BLaER1 treated with 17β-estradiol and CSF1 and Interleukin-3, amounts not matched to agents 10 nM and 100 nM (cell line): Measurements from ENCODE around the gene FOXL3.
A peak's percentile ranks its signal among the peaks of the same experiment; 100 is the strongest.

Experiments
- H3K27ac ChIP-seq, 11 experiments: shearing (Covaris generic); formaldehyde crosslinking; 2 replicates each; pipeline ENCODE4 v1.8.1; 2022
- H3K27me3 ChIP-seq, 11 experiments: shearing (Covaris generic); formaldehyde crosslinking; 2 replicates each; pipeline ENCODE4 v1.8.1; 2022
- H3K36me3 ChIP-seq, 11 experiments: shearing (Covaris generic); formaldehyde crosslinking; 2 replicates each; pipeline ENCODE4 v1.8.1; 2022
- H3K4me1 ChIP-seq, 10 experiments: shearing (Covaris generic); formaldehyde crosslinking; 2 replicates each; pipeline ENCODE4 v1.8.1; 2022
- H3K4me2 ChIP-seq, 11 experiments: shearing (Covaris generic); formaldehyde crosslinking; 2 replicates each; pipeline ENCODE4 v1.8.1; 2022
- H3K4me3 ChIP-seq, 10 experiments: shearing (Covaris generic); formaldehyde crosslinking; 2 replicates each; pipeline ENCODE4 v1.8.1; 2022
- H3K9ac ChIP-seq, 11 experiments: shearing (Covaris generic); formaldehyde crosslinking; 2 replicates each; pipeline ENCODE4 v1.8.1; 2022
- H3K9me3 ChIP-seq, 11 experiments: shearing (Covaris generic); formaldehyde crosslinking; replicated peaks in 1 of 11; 2 replicates each; pipeline ENCODE4 v1.8.1; 2022
- H4K20me1 ChIP-seq, 11 experiments: shearing (Covaris generic); formaldehyde crosslinking; 2 replicates each; pipeline ENCODE4 v1.8.1; 2022
- Cebpa-rat ChIP-seq, 11 experiments: shearing (Covaris generic); IDR thresholded peaks; 2 replicates each; pipeline ENCODE4 v1.8.1; 2022

FOXL3 gene

GRCh38 chr7:338295-339061, 48.5 kb downstream of the FOXL3 start:
- Histone ChIP-seq H3K27me3 (peaks cover 3 to 51% (median 16%) of the 10 kb centered on the region in 11 experiments; a peak in 18 of 22 replicates), H4K20me1 (peaks cover 0 to 11% (median 0%) of the 10 kb centered on the region in 11 experiments; a peak in 1 of 22 replicates), H3K36me3 (no peaks in the 10 kb centered on the region), H3K4me3 (no peak overlapping the region), H3K9ac (peak overlapping the region in 2 of 11 experiments; percentile 19 to 22; a peak in 1 of 22 replicates), H3K4me1 (peaks cover 4 to 54% (median 42%) of the 10 kb centered on the region in 10 experiments; a peak in 17 of 20 replicates), H3K27ac (no peak overlapping the region), H3K9me3 (peaks cover 0 to 10% (median 0%) of the 10 kb centered on the region in 11 experiments; a peak in 3 of 22 replicates), H3K4me2 (peak overlapping the region in 9 of 11 experiments; percentile 31 to 72 (median 63); a peak in 18 of 22 replicates)
- no peak for TF ChIP-seq Cebpa-rat (IDR thresholded peaks at IDR 0.05)

- Histone ChIP-seq H3K27me3 (peaks cover 3 to 52% (median 16%) of the 10 kb centered on the region in 11 experiments; a peak in 17 of 22 replicates), H3K9ac (no peak overlapping the region), H3K4me1 (peaks cover 4 to 57% (median 47%) of the 10 kb centered on the region in 10 experiments; a peak in 17 of 20 replicates), H4K20me1 (peaks cover 0 to 11% (median 0%) of the 10 kb centered on the region in 11 experiments; a peak in 1 of 22 replicates), H3K4me2 (peak overlapping the region in 3 of 11 experiments; percentile 16 to 68 (median 55); a peak in 3 of 22 replicates), H3K9me3 (peaks cover 0 to 10% (median 0%) of the 10 kb centered on the region in 11 experiments; a peak in 3 of 22 replicates), H3K4me3 (no peak overlapping the region), H3K27ac (no peak overlapping the region), H3K36me3 (no peaks in the 10 kb centered on the region)
- no peak for TF ChIP-seq Cebpa-rat (IDR thresholded peaks at IDR 0.05)
Observed at GRCh38 chr7:339062-339342, 49.0 kb downstream of the FOXL3 start.

GRCh38 chr7:339696-340095, 49.7 kb downstream of the FOXL3 start:
- H3K9me3 ChIP-seq, result 0 out of 22 replicates have a peak, but pooled peaks cover 0 to 4% (median 0%) of the 10 kb centered on the region in 11 experiments
- H3K4me2 ChIP-seq, result peak overlapping the region in 3 of 11 experiments; percentile 13 to 26 (median 13); a peak in 3 of 22 replicates
- no peak for TF ChIP-seq Cebpa-rat (IDR thresholded peaks at IDR 0.05)
- no peak overlapping the region for H3K27ac ChIP-seq
- H3K4me3 ChIP-seq, result no peak overlapping the region
- H4K20me1 ChIP-seq, result peaks cover 0 to 11% (median 0%) of the 10 kb centered on the region in 11 experiments; a peak in 1 of 22 replicates
- H3K36me3 ChIP-seq, result no peaks in the 10 kb centered on the region
- H3K9ac ChIP-seq, result no peak overlapping the region
- peaks cover 3 to 52% (median 16%) of the 10 kb centered on the region in 11 experiments; a peak in 17 of 22 replicates for H3K27me3 ChIP-seq
- peaks cover 4 to 60% (median 50%) of the 10 kb centered on the region in 10 experiments; a peak in 17 of 20 replicates for H3K4me1 ChIP-seq

GRCh38 chr7:340200-340937, 50.4 kb downstream of the FOXL3 start:
- Histone ChIP-seq H3K4me1 (peaks cover 4 to 60% (median 50%) of the 10 kb centered on the region in 10 experiments; a peak in 17 of 20 replicates), H3K27me3 (peaks cover 3 to 52% (median 16%) of the 10 kb centered on the region in 11 experiments; a peak in 17 of 22 replicates), H3K4me2 (peak overlapping the region in 4 of 11 experiments; percentile 13 to 26 (median 16); a peak in 3 of 22 replicates), H3K9ac (no peak overlapping the region), H3K9me3 (no peaks in the 10 kb centered on the region), H4K20me1 (peaks cover 0 to 11% (median 0%) of the 10 kb centered on the region in 11 experiments; a peak in 1 of 22 replicates), H3K36me3 (no peaks in the 10 kb centered on the region), H3K27ac (no peak overlapping the region), H3K4me3 (no peak overlapping the region)
- no peak for TF ChIP-seq Cebpa-rat (IDR thresholded peaks at IDR 0.05)
